ENCODE data around the gene TMEM239.

DNA sequence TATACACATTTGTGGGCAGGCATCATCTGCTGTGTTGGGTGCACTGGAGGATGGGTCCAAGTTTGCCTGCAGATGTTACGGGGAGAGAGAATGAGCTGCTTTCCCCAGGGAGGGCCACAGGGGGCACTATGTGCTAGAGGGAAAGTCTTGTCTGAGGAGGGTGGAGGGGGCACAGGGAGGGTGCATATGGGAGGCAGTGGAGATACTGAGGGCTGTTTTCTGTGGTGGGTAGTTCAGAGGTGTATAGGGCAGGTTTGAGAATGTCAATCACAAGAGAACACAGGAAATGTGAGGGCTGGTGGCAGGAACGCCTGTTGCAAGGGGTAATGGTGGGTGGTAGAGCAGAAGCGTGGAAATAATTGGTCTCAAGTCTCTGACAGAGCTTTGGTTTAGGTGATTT is 49.5 kb downstream of the TMEM239 start:
- TF ChIP-seq, protein P1, sequence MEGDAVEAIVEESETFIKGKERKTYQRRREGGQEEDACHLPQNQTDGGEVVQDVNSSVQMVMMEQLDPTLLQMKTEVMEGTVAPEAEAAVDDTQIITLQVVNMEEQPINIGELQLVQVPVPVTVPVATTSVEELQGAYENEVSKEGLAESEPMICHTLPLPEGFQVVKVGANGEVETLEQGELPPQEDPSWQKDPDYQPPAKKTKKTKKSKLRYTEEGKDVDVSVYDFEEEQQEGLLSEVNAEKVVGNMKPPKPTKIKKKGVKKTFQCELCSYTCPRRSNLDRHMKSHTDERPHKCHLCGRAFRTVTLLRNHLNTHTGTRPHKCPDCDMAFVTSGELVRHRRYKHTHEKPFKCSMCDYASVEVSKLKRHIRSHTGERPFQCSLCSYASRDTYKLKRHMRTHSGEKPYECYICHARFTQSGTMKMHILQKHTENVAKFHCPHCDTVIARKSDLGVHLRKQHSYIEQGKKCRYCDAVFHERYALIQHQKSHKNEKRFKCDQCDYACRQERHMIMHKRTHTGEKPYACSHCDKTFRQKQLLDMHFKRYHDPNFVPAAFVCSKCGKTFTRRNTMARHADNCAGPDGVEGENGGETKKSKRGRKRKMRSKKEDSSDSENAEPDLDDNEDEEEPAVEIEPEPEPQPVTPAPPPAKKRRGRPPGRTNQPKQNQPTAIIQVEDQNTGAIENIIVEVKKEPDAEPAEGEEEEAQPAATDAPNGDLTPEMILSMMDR (conservative IDR thresholded peaks at IDR 0.05): no peak
- no peak for TF ChIP-seq EZH2 (IDR thresholded peaks at IDR 0.05; ENCODE audit: low read depth)
